ENCODE results near the gene SRSF3.
"Not testable (repeated sequence)": the region's sequence is repeated elsewhere in the genome, so short reads cannot be mapped to it uniquely, and the experiment has no call there.

SRSF3 gene

GRCh38 chr6:36605143-36605542 is 11.0 kb downstream of the SRSF3 start:
- no peak for DNase-seq (ENCODE audit: low read depth)

DNA sequence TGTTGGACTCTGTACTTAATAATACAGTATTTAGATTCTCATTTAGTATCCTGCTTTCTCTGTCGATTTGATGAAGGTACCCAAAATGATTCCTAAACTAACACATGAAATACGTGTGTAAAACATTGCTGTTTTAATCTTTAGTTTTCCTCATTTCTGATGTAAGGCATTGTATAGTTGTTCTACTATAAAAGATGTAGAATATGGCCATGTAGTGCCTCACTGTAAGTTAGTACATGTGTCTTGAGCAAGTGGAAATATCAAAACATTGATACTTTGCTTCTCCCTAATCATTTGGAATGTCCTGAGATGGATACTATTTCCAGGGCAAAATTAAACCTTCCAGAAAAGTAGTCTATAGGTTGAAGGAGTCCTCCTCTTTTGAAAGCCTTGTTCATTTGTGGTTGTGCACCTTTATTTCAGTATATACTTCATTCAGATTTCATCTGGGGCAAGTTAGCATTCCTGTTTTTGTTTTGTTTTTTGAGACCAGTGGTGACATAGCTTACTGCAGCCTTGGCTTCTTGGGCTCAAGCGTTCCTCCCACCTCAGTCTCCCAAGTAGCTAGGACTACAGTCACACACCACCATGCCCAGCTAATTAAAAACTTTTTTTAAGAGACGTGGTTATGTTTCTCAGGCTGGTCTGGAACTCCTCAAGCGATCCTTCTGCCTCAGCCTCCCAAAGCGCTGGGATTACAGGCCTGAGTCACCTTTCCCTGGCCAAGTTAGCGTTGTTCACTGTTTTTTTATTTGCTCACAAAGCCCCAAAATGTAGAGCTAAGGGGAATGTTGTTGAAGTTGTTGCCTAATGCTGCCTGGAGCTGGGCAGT is 11.6 kb downstream of the SRSF3 start:
- no peak for DNase-seq (ENCODE audit: low read depth)

- not testable (repeated sequence) for DNase-seq (ENCODE audit: low read depth)
These were observed 13.1 kb downstream of the SRSF3 start for GRCh38 chr6:36607305-36607682.

DNA sequence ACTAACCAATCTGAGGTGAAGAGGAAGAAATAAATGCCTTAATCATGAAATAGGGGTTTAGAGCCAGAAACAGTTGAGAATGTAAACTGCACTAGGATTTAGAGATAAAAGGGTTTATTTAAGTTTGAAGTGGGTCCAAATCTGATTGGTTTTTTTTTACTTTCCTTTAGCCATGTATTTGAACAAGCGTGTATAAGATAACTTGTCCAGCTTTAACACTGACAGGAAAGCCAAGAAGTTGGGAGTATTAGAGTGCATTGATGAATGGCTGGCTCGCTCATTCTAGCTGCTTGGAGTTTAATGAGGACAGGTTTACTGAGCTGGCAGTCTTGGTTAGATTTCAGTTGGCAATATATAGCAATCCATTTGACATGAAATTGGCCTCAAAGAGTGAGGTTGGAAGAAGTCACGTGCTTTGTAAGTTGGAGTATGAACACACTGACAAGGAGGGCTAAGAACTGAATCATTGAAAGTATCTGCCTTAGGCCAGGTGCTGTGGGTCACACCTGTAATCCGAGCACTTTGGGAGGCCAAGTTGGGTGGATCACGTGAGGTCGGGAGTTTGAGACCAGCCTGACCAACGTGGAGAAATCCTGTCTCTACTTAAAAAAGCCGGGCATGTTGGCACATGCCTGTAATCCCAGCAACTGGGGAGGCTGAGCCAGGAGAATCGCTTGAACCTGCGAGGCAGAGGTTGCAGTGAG is 13.7 kb downstream of the SRSF3 start:
- DNase-seq (ENCODE audit: low read depth), result no peak

- no peak for DNase-seq (ENCODE audit: low read depth)
These were observed 14.8 kb downstream of the SRSF3 start for GRCh38 chr6:36608788-36609563.

GRCh38 chr6:36609582-36609981 is 15.4 kb downstream of the SRSF3 start:
- DNase-seq (ENCODE audit: low read depth), result no peak

DNA sequence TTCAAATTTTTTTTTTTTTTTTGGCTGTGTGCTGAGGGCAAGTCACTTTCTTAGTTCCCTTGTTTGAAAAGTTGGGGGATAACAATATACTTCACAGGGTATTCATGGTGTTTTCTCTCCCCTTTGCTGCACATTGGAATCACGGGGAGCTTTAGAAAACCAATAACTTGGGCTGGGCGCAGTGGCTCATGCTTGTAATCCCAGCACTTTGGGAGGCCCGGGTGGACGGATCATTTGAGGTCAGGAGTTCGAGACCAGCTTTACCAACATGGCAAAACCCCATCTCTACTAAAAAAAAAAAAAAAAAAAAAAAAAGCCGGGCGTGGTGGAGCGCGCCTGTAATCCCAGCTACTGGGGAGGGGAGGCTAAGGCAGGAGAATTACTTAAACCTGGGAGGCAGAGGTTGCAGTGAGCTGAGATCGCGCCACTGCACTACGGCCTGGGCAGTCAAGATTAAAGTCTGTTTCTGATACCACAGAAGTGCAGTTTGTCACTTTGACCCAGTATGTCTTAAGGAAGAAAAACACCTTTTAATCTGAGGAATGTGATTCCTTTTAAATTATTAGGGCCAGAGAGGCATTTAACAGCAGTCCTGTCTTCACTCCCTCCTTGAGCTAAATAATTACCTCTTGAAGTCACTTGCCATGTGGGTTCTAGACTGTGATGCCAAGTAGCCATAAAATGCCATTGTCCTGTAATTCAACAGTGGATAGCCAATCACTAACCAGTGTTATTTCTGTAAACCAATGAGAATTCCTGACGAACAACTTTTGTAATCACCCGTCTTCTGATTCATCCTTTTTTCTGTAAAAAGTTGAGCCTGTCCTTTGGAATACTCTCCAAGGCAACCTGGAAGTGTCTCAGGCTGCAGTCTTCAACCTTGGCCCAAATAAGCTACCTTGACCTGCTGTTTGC is 16.1 kb downstream of the SRSF3 start:
- DNase-seq (ENCODE audit: low read depth), result no peak

GRCh38 chr6:36610956-36611336 is 16.8 kb downstream of the SRSF3 start:
- DNase-seq (ENCODE audit: low read depth), result no peak

DNA sequence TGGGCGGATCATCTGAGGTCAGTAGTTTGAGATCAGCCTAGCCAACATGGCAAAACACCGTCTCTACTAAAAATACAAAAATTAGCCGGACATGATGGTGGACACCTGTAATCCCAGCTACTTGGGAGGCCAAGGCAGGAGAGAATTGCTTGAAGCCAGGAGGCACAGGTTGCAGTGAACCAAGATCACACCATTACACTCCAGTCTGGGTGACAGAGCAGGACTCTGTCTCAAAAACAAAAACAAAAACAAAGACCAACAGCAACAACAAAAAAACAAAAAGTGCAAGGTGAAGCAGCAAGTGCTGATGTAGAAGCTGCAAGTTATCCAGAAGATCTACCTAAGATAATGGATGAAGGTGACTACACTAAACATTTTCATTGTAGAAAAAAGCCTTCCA is 17.5 kb downstream of the SRSF3 start:
- not testable (repeated sequence) for DNase-seq (ENCODE audit: low read depth)

GRCh38 chr6:36612101-36612625 is 18.0 kb downstream of the SRSF3 start:
- DNase-seq (ENCODE audit: low read depth), result no peak

DNA sequence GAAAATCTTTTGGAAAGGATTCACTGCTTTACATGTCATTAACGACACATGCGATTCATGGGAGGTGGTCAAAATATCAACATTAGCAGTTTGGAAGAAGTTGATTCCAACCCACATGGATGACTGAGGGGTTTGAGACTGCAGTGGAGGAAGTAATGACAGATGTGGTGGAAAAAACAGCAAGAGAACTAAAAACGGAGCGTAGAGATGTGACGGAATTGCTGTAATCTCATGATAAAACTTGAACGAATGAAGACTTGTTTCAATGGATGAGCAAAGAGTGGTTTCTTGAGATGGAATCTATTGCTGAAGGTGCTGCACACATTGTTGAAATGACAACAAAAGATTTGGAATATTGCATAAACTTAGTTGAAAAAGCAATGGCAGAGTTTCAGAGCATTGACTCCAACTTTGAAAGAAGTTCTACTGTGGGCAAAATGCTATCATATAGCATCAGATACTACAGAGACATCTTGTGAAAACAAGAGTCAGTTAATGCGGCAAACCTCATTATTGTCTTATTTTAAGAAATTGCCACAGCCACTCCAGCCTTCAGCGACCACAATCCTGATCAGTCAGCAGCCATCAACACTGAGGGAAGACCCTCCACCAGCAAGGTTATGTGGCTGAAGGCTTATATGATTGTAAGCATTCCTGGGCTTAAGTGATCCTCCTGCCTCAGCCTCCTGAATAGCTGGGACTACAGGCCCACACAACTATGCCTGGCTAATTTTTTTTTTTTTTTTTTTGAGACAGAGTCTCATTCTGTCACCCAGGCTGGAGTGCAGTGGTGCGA is 19.2 kb downstream of the SRSF3 start:
- DNase-seq (ENCODE audit: low read depth), result no peak

- DNase-seq (ENCODE audit: low read depth), result peak; percentile 20
These were observed 21.0 kb downstream of the SRSF3 start for GRCh38 chr6:36615018-36615761.

DNA sequence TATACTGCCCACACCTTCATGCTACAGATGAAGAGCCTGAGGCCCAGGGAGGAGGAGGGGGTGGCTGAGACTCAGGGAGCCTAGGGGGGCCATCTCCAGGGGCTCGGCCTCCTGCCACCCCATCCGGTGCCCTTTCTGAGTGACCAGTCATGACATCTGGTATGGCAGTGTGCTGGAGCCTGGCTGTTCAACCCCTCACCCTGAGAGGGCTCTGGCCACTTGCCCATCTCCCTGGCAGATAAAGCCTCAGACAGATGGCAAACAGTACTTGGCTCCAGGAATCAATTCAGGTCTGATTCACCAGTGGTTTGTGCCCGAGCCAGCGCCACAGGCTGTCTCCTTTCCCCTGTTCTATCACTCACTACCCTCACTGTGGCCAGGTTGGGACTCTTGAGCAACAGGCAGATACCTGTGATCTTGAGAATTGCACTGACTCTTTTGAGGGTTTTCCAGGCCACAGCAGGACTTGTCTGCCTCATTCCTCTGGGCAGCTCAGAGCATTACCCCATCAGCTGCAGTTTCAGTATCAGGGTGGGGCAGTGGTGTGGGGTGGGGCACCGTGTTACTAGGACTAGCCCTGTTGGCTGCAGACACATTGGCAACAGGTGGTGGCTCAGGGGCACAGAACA is 22.8 kb downstream of the SRSF3 start:
- DNase-seq (ENCODE audit: low read depth), result no peak

GRCh38 chr6:36618366-36619355 is 24.5 kb downstream of the SRSF3 start:
- no peak for DNase-seq (ENCODE audit: low read depth)

DNA sequence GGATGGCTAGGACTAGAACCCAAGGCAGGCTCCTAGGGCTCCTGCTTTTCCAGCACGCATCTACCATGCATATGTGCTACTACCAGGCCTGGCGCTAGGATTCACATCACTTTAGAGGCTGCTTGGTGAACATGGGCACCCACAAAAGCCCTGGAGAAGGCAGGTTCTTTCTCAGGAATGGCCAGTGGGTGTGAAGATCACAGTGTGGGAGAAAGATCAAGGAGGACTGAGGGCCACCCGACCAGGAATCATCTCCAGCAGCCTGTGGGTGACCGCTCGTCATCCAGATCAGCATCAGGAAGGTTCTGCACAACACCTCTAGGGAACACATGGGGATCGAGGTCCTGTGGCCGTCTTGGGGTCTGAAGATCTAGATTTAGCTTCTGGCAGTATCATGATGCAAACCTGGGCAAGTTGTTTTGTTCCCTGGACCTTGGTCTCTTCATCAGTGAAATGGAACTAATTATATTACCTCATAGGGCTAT is 27.3 kb downstream of the SRSF3 start:
- no peak for DNase-seq (ENCODE audit: low read depth)

DNA sequence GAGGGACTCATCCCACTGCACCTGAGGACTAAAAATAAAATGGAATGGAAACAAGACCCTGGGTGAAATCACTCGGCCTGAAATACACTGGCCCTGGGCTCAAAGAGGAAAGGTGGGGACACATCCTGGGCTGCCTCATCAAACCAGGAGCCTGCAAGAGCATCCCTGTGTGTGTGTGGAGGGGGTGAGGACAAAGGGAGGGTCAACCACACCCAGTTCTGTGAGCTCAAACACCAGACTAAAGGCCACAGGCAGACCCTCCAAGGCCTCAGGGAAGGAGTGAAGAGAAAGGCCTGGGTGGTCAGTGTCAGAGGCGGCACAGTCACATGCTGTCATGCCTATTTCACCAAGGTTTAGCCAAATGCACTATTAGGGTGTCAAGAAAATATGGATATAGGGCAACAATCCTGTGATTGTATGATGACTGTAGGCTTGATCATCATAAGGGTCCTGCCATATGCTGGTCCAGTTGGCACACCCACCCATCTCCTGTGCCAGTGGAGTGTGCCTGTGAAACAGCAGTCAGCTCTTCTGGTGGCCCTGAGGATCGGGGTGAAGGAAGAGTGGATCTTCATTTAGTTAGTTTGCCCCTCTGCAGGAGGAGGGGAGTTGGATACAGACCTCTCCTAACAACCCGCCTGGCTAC is 28.9 kb downstream of the SRSF3 start:
- no peak for DNase-seq (ENCODE audit: low read depth)
